Peyer's patch (tissue), 4 donors: ENCODE results near the gene KCNA2. TPM values are rescaled to one million over a fixed set of nuclear protein-coding genes. Genes with fewer than 3 reads are reported as not detected.
A peak's percentile ranks its signal among the peaks of the same experiment; 100 is the strongest.

ENCODE experiments used
- DNase-seq, 3 donors: peaks; one replicate each; pipeline ENCODE4 v3.0.0-alpha.2; 2017 to 2019
- H3K27ac ChIP-seq, 4 donors: fragments of 200-600 bp; sonication (generic); one replicate each; pipeline ENCODE4 v1.5.1; 2016 to 2019
- H3K27me3 ChIP-seq, 2 donors: fragments of 200-600 bp; sonication (generic); one replicate each; pipeline ENCODE4 v1.5.1; 2019
- H3K36me3 ChIP-seq, 3 donors: fragments of 200-600 bp; sonication (generic); one replicate each; pipeline ENCODE4 v1.5.1; 2016 to 2019
- H3K4me1 ChIP-seq, 4 donors: fragments of 200-600 bp; sonication (generic); one replicate each; pipeline ENCODE4 v1.5.1; 2016 to 2019
- H3K4me3 ChIP-seq, 4 donors: fragments of 200-600 bp; sonication (generic); 1 replicate in 3 of 4; 2 replicates in 1 of 4; pipeline ENCODE4 v1.5.1; 2016 to 2019; ENCODE audit warnings: mild to moderate bottlenecking in 1 of 4
- H3K9me3 ChIP-seq, 4 donors: fragments of 200-600 bp; sonication (generic); one replicate each; pipeline ENCODE4 v1.5.1; 2016 to 2019; ENCODE audit warnings: mild to moderate bottlenecking in 1 of 4
- POLR2A ChIP-seq, 2 donors: fragments of 450-650 bp; IDR thresholded peaks; one replicate each; pipeline ENCODE4 v1.5.1; 2017; ENCODE audit warnings: antibody characterized with exemption in 2 of 2, mild to moderate bottlenecking in 2 of 2, moderate library complexity in 2 of 2
- total RNA-seq, 4 donors: library from RNA; depleted of rRNA; stranded (reverse); fragments of >200 nt; gene quantifications; one replicate each; pipeline ENCODE4 v1.1.0, GENCODE V29; 2016
- TF ChIP-seq, protein P1 (sequence below), 6 experiments: fragments of 450-650 bp in 4 of 6; fragments of 200-600 bp in 2 of 6; sonication (generic) in 1 of 6; IDR thresholded peaks; one replicate each; pipeline ENCODE4 v1.5.1; 2017 to 2019; ENCODE audit warnings: antibody characterized with exemption in 6 of 6, mild to moderate bottlenecking in 3 of 6, moderate library complexity in 1 of 6

The KCNA2 gene
- total RNA-seq, 4 donors from 2014 or later: 0.38 to 0.40 TPM; not detected in 2

DNA sequence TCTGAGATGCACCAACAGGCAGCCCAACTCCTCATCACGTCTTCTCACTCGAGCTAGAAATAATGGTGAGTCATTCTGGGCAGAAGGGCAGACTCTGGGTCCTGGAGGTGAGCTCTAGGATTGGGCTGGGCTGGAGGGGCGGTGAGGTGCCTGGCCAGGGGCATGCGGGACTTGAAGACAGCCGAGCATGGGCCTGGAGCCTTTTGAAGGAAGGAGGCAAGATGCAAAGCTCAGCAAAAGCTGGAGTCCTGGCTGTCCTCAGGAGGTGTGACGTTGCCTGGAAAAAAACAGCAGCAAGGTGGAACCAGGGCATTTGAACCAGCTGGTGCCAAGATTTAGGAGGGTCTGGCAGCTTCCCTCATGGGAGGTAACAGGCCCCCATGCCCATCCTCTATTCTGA, 712 bp downstream of the KCNA2 start:
- H3K9me3 ChIP-seq: no peaks in the 10 kb centered on the region
- H3K4me3 ChIP-seq: peak overlapping the region in 1 of 4 donors; percentile 59
- no peak overlapping the region for H3K27ac ChIP-seq
- no peak for DNase-seq
- no peaks in the 10 kb centered on the region for H3K36me3 ChIP-seq
- H3K4me1 ChIP-seq: peaks cover 0 to 26% (median 14%) of the 10 kb centered on the region in 4 donors
- H3K27me3 ChIP-seq: peaks cover 0 to 22% of the 10 kb centered on the region in 2 donors
- no peak for TF ChIP-seq POLR2A (IDR thresholded peaks at IDR 0.05)
- TF ChIP-seq, protein P1, sequence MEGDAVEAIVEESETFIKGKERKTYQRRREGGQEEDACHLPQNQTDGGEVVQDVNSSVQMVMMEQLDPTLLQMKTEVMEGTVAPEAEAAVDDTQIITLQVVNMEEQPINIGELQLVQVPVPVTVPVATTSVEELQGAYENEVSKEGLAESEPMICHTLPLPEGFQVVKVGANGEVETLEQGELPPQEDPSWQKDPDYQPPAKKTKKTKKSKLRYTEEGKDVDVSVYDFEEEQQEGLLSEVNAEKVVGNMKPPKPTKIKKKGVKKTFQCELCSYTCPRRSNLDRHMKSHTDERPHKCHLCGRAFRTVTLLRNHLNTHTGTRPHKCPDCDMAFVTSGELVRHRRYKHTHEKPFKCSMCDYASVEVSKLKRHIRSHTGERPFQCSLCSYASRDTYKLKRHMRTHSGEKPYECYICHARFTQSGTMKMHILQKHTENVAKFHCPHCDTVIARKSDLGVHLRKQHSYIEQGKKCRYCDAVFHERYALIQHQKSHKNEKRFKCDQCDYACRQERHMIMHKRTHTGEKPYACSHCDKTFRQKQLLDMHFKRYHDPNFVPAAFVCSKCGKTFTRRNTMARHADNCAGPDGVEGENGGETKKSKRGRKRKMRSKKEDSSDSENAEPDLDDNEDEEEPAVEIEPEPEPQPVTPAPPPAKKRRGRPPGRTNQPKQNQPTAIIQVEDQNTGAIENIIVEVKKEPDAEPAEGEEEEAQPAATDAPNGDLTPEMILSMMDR (IDR thresholded peaks at IDR 0.05): no peak

DNA sequence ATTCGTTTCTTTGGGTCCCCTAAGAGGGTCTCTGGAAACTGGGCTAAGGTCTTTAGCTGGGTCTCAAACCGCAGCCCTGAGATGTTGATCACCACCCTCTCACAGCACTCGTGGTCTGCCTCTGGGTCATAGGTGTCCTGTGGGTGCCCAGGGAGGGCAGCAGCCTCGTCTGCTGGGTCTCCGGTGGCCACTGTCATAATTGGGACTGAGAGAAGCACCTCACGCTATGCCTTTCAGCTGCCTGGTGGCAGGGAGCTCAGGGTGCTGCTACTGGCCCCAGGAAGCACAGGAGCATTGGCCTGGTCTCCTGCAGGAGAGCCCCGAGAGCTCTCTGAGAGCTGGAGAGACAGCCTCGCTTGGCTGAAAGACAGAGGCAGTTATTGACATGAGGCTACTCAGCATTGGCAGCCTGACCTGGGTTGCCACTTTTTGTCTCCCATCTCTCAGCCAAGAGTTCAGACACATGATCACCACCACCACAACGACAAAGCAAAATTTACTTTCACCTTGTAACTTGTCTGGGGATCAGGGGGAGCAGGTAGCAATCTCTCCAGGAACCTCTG, 1.5 kb downstream of the KCNA2 start:
- H3K4me3 ChIP-seq: no peak overlapping the region
- no peaks in the 10 kb centered on the region for H3K36me3 ChIP-seq
- no peak overlapping the region for H3K27ac ChIP-seq
- H3K9me3 ChIP-seq: no peaks in the 10 kb centered on the region
- TF ChIP-seq POLR2A (IDR thresholded peaks at IDR 0.05): no peak
- TF ChIP-seq, protein P1 (IDR thresholded peaks at IDR 0.05): no peak
- DNase-seq: no peak
- H3K27me3 ChIP-seq: peaks cover 0 to 22% of the 10 kb centered on the region in 2 donors
- H3K4me1 ChIP-seq: peaks cover 0 to 26% (median 14%) of the 10 kb centered on the region in 4 donors

DNA sequence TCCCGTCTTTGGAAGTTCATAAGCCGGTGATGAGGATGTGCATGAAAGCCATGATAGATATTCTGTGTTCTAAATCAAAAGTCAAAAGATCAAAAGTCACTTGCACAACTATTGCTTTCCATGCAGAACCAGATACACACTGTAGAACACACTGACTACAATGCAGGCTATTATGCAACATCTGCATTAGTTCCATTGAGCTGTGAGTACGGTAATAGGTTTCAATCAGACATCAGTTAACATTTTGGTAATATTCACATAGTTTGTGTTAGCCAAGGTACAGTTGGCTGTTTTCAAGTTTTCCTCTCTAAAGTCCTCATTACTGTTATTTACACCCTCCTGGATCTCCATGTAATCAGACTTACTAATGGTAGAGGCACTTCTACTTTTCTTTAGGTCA, 3.1 kb downstream of the KCNA2 start:
- no peak for DNase-seq
- peaks cover 0 to 17% of the 10 kb centered on the region in 2 donors for H3K27me3 ChIP-seq
- H3K36me3 ChIP-seq: no peaks in the 10 kb centered on the region
- no peak overlapping the region for H3K4me3 ChIP-seq
- no peaks in the 10 kb centered on the region for H3K9me3 ChIP-seq
- peaks cover 0 to 24% (median 14%) of the 10 kb centered on the region in 4 donors for H3K4me1 ChIP-seq
- no peak overlapping the region for H3K27ac ChIP-seq
- no peak for TF ChIP-seq POLR2A (IDR thresholded peaks at IDR 0.05)
- TF ChIP-seq, protein P1 (IDR thresholded peaks at IDR 0.05): no peak

DNA sequence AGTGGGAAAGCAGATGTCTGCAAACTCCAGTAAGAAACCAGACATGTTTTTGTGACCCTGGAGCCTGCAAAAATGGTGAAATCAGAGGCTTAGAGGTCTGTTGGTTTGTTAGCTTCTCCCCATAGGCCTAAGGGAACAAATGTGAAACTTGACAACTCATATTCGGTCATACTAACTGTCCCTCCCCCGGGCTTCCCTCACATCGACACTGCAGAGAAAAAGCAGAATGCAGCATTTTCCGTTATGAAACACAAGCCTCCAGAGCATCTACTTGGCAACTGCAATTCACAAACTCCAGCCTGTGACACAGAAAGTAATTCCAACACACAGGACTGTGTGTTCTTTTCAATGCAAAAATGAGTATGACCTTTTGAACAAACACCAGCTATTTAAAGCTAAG, 3.7 kb downstream of the KCNA2 start:
- TF ChIP-seq, protein P1 (IDR thresholded peaks at IDR 0.05): no peak
- TF ChIP-seq POLR2A (IDR thresholded peaks at IDR 0.05): no peak
- Histone ChIP-seq H3K27me3 (peaks cover 0 to 11% of the 10 kb centered on the region in 2 donors), H3K4me3 (no peak overlapping the region), H3K4me1 (peaks cover 0 to 18% (median 12%) of the 10 kb centered on the region in 4 donors), H3K9me3 (no peaks in the 10 kb centered on the region), H3K36me3 (no peaks in the 10 kb centered on the region), H3K27ac (no peak overlapping the region)
- DNase-seq: no peak

DNA sequence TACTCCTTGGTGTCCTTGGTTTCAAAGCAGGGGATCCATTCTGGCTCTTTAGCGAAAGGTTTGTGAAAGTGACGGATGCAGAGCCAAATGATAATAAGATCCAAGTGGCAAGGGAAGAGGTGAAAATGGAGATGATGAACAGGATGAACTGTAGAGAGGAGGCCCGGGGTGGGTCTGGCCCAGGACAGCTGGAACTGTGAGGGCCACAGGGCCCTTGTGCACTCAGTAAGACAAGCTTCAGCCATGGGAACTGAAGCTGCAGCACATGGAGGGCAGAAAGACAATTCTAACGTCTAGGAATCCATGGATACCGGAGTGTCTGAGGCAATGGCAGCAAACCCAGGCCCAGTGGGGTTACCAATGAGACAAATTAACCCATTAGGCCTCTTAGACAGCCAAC, 4.8 kb downstream of the KCNA2 start:
- TF ChIP-seq, protein P1 (IDR thresholded peaks at IDR 0.05): no peak
- TF ChIP-seq POLR2A (IDR thresholded peaks at IDR 0.05): no peak
- H3K9me3 ChIP-seq: no peaks in the 10 kb centered on the region
- peaks cover 0 to 7% (median 6%) of the 10 kb centered on the region in 4 donors for H3K4me1 ChIP-seq
- no peak overlapping the region for H3K4me3 ChIP-seq
- DNase-seq: no peak
- H3K27ac ChIP-seq: no peak overlapping the region
- H3K27me3 ChIP-seq: peaks cover 0 to 2% of the 10 kb centered on the region in 2 donors
- no peaks in the 10 kb centered on the region for H3K36me3 ChIP-seq
